ENCODE data around the gene DIP2C.
"Not testable (repeated sequence)": the region's sequence is repeated elsewhere in the genome, so short reads cannot be mapped to it uniquely, and the experiment has no call there.

Gene DIP2C

GRCh38 chr10:718143-718700 lies 28.8 kb upstream of the DIP2C start:
- H3K27me3 ChIP-seq (ENCODE audit: insufficient read depth, low read length): peaks cover 17% of the 10 kb centered on the region; the same call in 1 of the 2 replicates
- H3K79me2 ChIP-seq (ENCODE audit: control insufficient read depth, insufficient read depth, low read length, unreplicated experiment): no peaks in the 10 kb centered on the region
- H3K4me3 ChIP-seq (ENCODE audit: low read depth, low read length): no peak overlapping the region
- no peaks in the 10 kb centered on the region for H3K4me1 ChIP-seq (ENCODE audit: control insufficient read depth, insufficient read depth, low read length, unreplicated experiment)
- no peak overlapping the region for H2AFZ ChIP-seq (ENCODE audit: low read length, unreplicated experiment)
- H3K36me3 ChIP-seq (ENCODE audit: insufficient read depth, low read length): no peaks in the 10 kb centered on the region
- no peak overlapping the region for H3K27ac ChIP-seq (ENCODE audit: low read depth, low read length)

GRCh38 chr10:717458-717857 lies 28.0 kb upstream of the DIP2C start:
- Histone ChIP-seq H3K36me3 (ENCODE audit: insufficient read depth, low read length) (no peaks in the 10 kb centered on the region), H2AFZ (ENCODE audit: low read length, unreplicated experiment) (no peak overlapping the region), H3K4me1 (ENCODE audit: control insufficient read depth, insufficient read depth, low read length, unreplicated experiment) (no peaks in the 10 kb centered on the region), H3K27me3 (ENCODE audit: insufficient read depth, low read length) (peaks cover 17% of the 10 kb centered on the region; the same call in 1 of the 2 replicates), H3K4me3 (ENCODE audit: low read depth, low read length) (no peak overlapping the region), H3K27ac (ENCODE audit: low read depth, low read length) (no peak overlapping the region), H3K79me2 (ENCODE audit: control insufficient read depth, insufficient read depth, low read length, unreplicated experiment) (no peaks in the 10 kb centered on the region)

- Histone ChIP-seq H3K36me3 (ENCODE audit: insufficient read depth, low read length) (no peaks in the 10 kb centered on the region), H2AFZ (ENCODE audit: low read length, unreplicated experiment) (no peak overlapping the region), H3K4me1 (ENCODE audit: control insufficient read depth, insufficient read depth, low read length, unreplicated experiment) (no peaks in the 10 kb centered on the region), H3K4me3 (ENCODE audit: low read depth, low read length) (no peak overlapping the region), H3K79me2 (ENCODE audit: control insufficient read depth, insufficient read depth, low read length, unreplicated experiment) (no peaks in the 10 kb centered on the region), H3K27me3 (ENCODE audit: insufficient read depth, low read length) (peaks cover 17% of the 10 kb centered on the region; the same call in 1 of the 2 replicates), H3K27ac (ENCODE audit: low read depth, low read length) (no peak overlapping the region)
Measured at GRCh38 chr10:716821-717220, 27.4 kb upstream of the DIP2C start.

- no peaks in the 10 kb centered on the region for H3K4me1 ChIP-seq (ENCODE audit: control insufficient read depth, insufficient read depth, low read length, unreplicated experiment)
- H3K79me2 ChIP-seq (ENCODE audit: control insufficient read depth, insufficient read depth, low read length, unreplicated experiment): no peaks in the 10 kb centered on the region
- no peak overlapping the region for H3K4me3 ChIP-seq (ENCODE audit: low read depth, low read length)
- H2AFZ ChIP-seq (ENCODE audit: low read length, unreplicated experiment): no peak overlapping the region
- no peaks in the 10 kb centered on the region for H3K36me3 ChIP-seq (ENCODE audit: insufficient read depth, low read length)
- H3K27me3 ChIP-seq (ENCODE audit: insufficient read depth, low read length): peaks cover 29% of the 10 kb centered on the region
- H3K27ac ChIP-seq (ENCODE audit: low read depth, low read length): no peak overlapping the region
Measured at GRCh38 chr10:714214-714613, 24.7 kb upstream of the DIP2C start.

- Histone ChIP-seq H3K4me3 (ENCODE audit: low read depth, low read length) (no peak overlapping the region), H3K4me1 (ENCODE audit: control insufficient read depth, insufficient read depth, low read length, unreplicated experiment) (no peaks in the 10 kb centered on the region), H3K27me3 (ENCODE audit: insufficient read depth, low read length) (peaks cover 34% of the 10 kb centered on the region), H3K27ac (ENCODE audit: low read depth, low read length) (no peak overlapping the region), H3K79me2 (ENCODE audit: control insufficient read depth, insufficient read depth, low read length, unreplicated experiment) (no peaks in the 10 kb centered on the region), H3K36me3 (ENCODE audit: insufficient read depth, low read length) (no peaks in the 10 kb centered on the region), H2AFZ (ENCODE audit: low read length, unreplicated experiment) (no peak overlapping the region)
Measured at GRCh38 chr10:712575-712974, 23.1 kb upstream of the DIP2C start.

- Histone ChIP-seq H3K4me3 (ENCODE audit: low read depth, low read length) (no peak overlapping the region), H3K79me2 (ENCODE audit: control insufficient read depth, insufficient read depth, low read length, unreplicated experiment) (no peaks in the 10 kb centered on the region), H3K27ac (ENCODE audit: low read depth, low read length) (no peak overlapping the region), H3K27me3 (ENCODE audit: insufficient read depth, low read length) (peaks cover 39% of the 10 kb centered on the region), H2AFZ (ENCODE audit: low read length, unreplicated experiment) (no peak overlapping the region), H3K36me3 (ENCODE audit: insufficient read depth, low read length) (no peaks in the 10 kb centered on the region), H3K4me1 (ENCODE audit: control insufficient read depth, insufficient read depth, low read length, unreplicated experiment) (no peaks in the 10 kb centered on the region)
Measured at GRCh38 chr10:712089-712488, 22.6 kb upstream of the DIP2C start.

GRCh38 chr10:707861-708260 lies 18.4 kb upstream of the DIP2C start:
- Histone ChIP-seq H3K36me3 (ENCODE audit: insufficient read depth, low read length) (no peaks in the 10 kb centered on the region), H3K27ac (ENCODE audit: low read depth, low read length) (no peak overlapping the region), H3K4me3 (ENCODE audit: low read depth, low read length) (no peak overlapping the region), H3K4me1 (ENCODE audit: control insufficient read depth, insufficient read depth, low read length, unreplicated experiment) (no peaks in the 10 kb centered on the region), H3K79me2 (ENCODE audit: control insufficient read depth, insufficient read depth, low read length, unreplicated experiment) (no peaks in the 10 kb centered on the region), H3K27me3 (ENCODE audit: insufficient read depth, low read length) (peaks cover 57% of the 10 kb centered on the region), H2AFZ (ENCODE audit: low read length, unreplicated experiment) (no peak overlapping the region)

GRCh38 chr10:707456-707855 lies 18.0 kb upstream of the DIP2C start:
- Histone ChIP-seq H3K79me2 (ENCODE audit: control insufficient read depth, insufficient read depth, low read length, unreplicated experiment) (no peaks in the 10 kb centered on the region), H3K36me3 (ENCODE audit: insufficient read depth, low read length) (no peaks in the 10 kb centered on the region), H3K27me3 (ENCODE audit: insufficient read depth, low read length) (peaks cover 61% of the 10 kb centered on the region), H3K4me1 (ENCODE audit: control insufficient read depth, insufficient read depth, low read length, unreplicated experiment) (no peaks in the 10 kb centered on the region), H3K4me3 (ENCODE audit: low read depth, low read length) (no peak overlapping the region), H3K27ac (ENCODE audit: low read depth, low read length) (no peak overlapping the region), H2AFZ (ENCODE audit: low read length, unreplicated experiment) (no peak overlapping the region)

GRCh38 chr10:703118-703517 lies 13.7 kb upstream of the DIP2C start:
- Histone ChIP-seq H3K27me3 (ENCODE audit: insufficient read depth, low read length) (peaks cover 79% of the 10 kb centered on the region), H3K36me3 (ENCODE audit: insufficient read depth, low read length) (no peaks in the 10 kb centered on the region), H3K27ac (ENCODE audit: low read depth, low read length) (no peak overlapping the region), H3K4me1 (ENCODE audit: control insufficient read depth, insufficient read depth, low read length, unreplicated experiment) (no peaks in the 10 kb centered on the region), H3K79me2 (ENCODE audit: control insufficient read depth, insufficient read depth, low read length, unreplicated experiment) (no peaks in the 10 kb centered on the region), H2AFZ (ENCODE audit: low read length, unreplicated experiment) (no peak overlapping the region), H3K4me3 (ENCODE audit: low read depth, low read length) (no peak overlapping the region)

- not testable (repeated sequence) for H3K27ac ChIP-seq (ENCODE audit: low read depth, low read length); H2AFZ ChIP-seq (ENCODE audit: low read length, unreplicated experiment); H3K4me1 ChIP-seq (ENCODE audit: control insufficient read depth, insufficient read depth, low read length, unreplicated experiment); H3K4me3 ChIP-seq (ENCODE audit: low read depth, low read length); H3K79me2 ChIP-seq (ENCODE audit: control insufficient read depth, insufficient read depth, low read length, unreplicated experiment); H3K36me3 ChIP-seq (ENCODE audit: insufficient read depth, low read length)
- peaks cover 59% of the 10 kb centered on the region for H3K27me3 ChIP-seq (ENCODE audit: insufficient read depth, low read length)
Measured at GRCh38 chr10:700183-700582, 10.7 kb upstream of the DIP2C start.

GRCh38 chr10:697097-697875 lies 7.8 kb upstream of the DIP2C start:
- Histone ChIP-seq H3K36me3 (ENCODE audit: insufficient read depth, low read length) (no peaks in the 10 kb centered on the region), H2AFZ (ENCODE audit: low read length, unreplicated experiment) (no peak overlapping the region), H3K79me2 (ENCODE audit: control insufficient read depth, insufficient read depth, low read length, unreplicated experiment) (no peaks in the 10 kb centered on the region), H3K27ac (ENCODE audit: low read depth, low read length) (no peak overlapping the region), H3K4me1 (ENCODE audit: control insufficient read depth, insufficient read depth, low read length, unreplicated experiment) (peaks cover 7% of the 10 kb centered on the region), H3K27me3 (ENCODE audit: insufficient read depth, low read length) (peaks cover 64% of the 10 kb centered on the region), H3K4me3 (ENCODE audit: low read depth, low read length) (no peak overlapping the region)

Measured in ACC112 (cell line).